ENCODE measurements around the gene HOXA13.

The HOXA13 gene

GRCh38 chr7:27151931-27152815 is 47.7 kb downstream of the HOXA13 start, which contains the start of gene HOXA3:
Gene HOXA3, minus strand, starts transcription at chr7:27152583. Its CDS starts 41,943 bp downstream, at chr7:27110640.
- DNase-seq (ENCODE audit: low read depth), result no peak
- no peak for TF ChIP-seq CTCF (conservative IDR thresholded peaks at IDR 0.05; ENCODE audit: low read depth, low read length)
- no peak within 1 kb of the TSS for H3K4me3 ChIP-seq (ENCODE audit: low read depth, low read length)

GRCh38 chr7:27151341-27151930 is 48.5 kb downstream of the HOXA13 start:
- DNase-seq (ENCODE audit: low read depth), result no peak
- TF ChIP-seq CTCF (conservative IDR thresholded peaks at IDR 0.05; ENCODE audit: low read depth, low read length), result no peak
- H3K4me3 ChIP-seq (ENCODE audit: low read depth, low read length), result no peak overlapping the region

- no peak overlapping the region for H3K4me3 ChIP-seq (ENCODE audit: low read depth, low read length)
- TF ChIP-seq CTCF (conservative IDR thresholded peaks at IDR 0.05; ENCODE audit: low read depth, low read length), result peak; percentile 57
- peak; percentile 57 for DNase-seq (ENCODE audit: low read depth)
Observed at GRCh38 chr7:27150568-27151340, 49.1 kb downstream of the HOXA13 start.

GRCh38 chr7:27149842-27150567 is 49.9 kb downstream of the HOXA13 start:
- DNase-seq (ENCODE audit: low read depth), result no peak
- no peak overlapping the region for H3K4me3 ChIP-seq (ENCODE audit: low read depth, low read length)
- TF ChIP-seq CTCF (conservative IDR thresholded peaks at IDR 0.05; ENCODE audit: low read depth, low read length), result no peak

GRCh38 chr7:27148756-27149641 is 50.9 kb downstream of the HOXA13 start:
- TF ChIP-seq CTCF (conservative IDR thresholded peaks at IDR 0.05; ENCODE audit: low read depth, low read length), result no peak
- H3K4me3 ChIP-seq (ENCODE audit: low read depth, low read length), result no peak overlapping the region
- no peak for DNase-seq (ENCODE audit: low read depth)
